HepG2 (cell line): ENCODE data around the gene CEP250. TPM values are rescaled to one million over a fixed set of nuclear protein-coding genes. Genes with fewer than 3 reads are reported as not detected.

ENCODE experiments used
- CEBPZ ChIP-seq: IDR thresholded peaks from 2 replicates; pipeline ENCODE4 v1.6.1; 2012; ENCODE audit warnings: low read length, improper control_type of control experiment
- HNRNPUL1 ChIP-seq: fragments of 200-400 bp; formaldehyde crosslinking; IDR thresholded peaks from 2 replicates; pipeline ENCODE4 v1.6.1; 2017; ENCODE audit warnings: low read depth, mild to moderate bottlenecking, low read length, moderate library complexity
- JUND ChIP-seq: sonication (generic); formaldehyde crosslinking; IDR thresholded peaks from 2 replicates; pipeline ENCODE4 v1.8.0; 2022; ENCODE audit warnings: mild to moderate bottlenecking, missing genetic modification reagents
- MTA3 ChIP-seq: sonication (generic); formaldehyde crosslinking; IDR thresholded peaks from 2 replicates; pipeline ENCODE4 v1.4.0; 2020; ENCODE audit warnings: missing genetic modification reagents
- NFAT5 ChIP-seq: sonication (generic); formaldehyde crosslinking; IDR thresholded peaks from 2 replicates; pipeline ENCODE4 v1.4.0; 2020; ENCODE audit warnings: missing genetic modification reagents
- NFATC3 ChIP-seq: sonication (generic); formaldehyde crosslinking; IDR thresholded peaks from 2 replicates; pipeline ENCODE4 v1.5.1; 2020; ENCODE audit warnings: mild to moderate bottlenecking, missing genetic modification reagents
- ZBTB21 ChIP-seq: sonication (generic); formaldehyde crosslinking; IDR thresholded peaks from 2 replicates; pipeline ENCODE4 v1.4.0; 2020; ENCODE audit warnings: missing genetic modification reagents
- ZFAT ChIP-seq: sonication (generic); formaldehyde crosslinking; conservative IDR thresholded peaks from 2 replicates; pipeline ENCODE4 v1.8.1; 2023; ENCODE audit warnings: missing genetic modification reagents, inconsistent platforms
- ZNF326 ChIP-seq: sonication (generic); formaldehyde crosslinking; IDR thresholded peaks from 2 replicates; pipeline ENCODE4 v1.4.0; 2020; ENCODE audit warnings: missing genetic modification reagents, borderline replicate concordance
- ZNF629 ChIP-seq: sonication (generic); formaldehyde crosslinking; conservative IDR thresholded peaks from 2 replicates; pipeline ENCODE4 v1.5.0; 2020; ENCODE audit warnings: missing genetic modification reagents
- ZNF766 ChIP-seq: sonication (generic); formaldehyde crosslinking; IDR thresholded peaks from 2 replicates; pipeline ENCODE4 v1.5.0; 2020; ENCODE audit warnings: missing genetic modification reagents, borderline replicate concordance
- ZNF777 ChIP-seq: sonication (generic); formaldehyde crosslinking; IDR thresholded peaks from 2 replicates; pipeline ENCODE4 v1.4.0; 2020; ENCODE audit warnings: missing genetic modification reagents
- polyA plus RNA-seq, 8 experiments: library from polyadenylated mRNA; depleted of rRNA in 3 of 8; stranded (reverse) in 7 of 8; unstranded in 1 of 8; fragments of >200 nt; fragmentation: Illumina TruSeq in 4 of 8; extraction: Trizol in 4 of 8; gene quantifications; 2 replicates each; pipeline versions ENCODE4 v1.2.1 to v1.2.3, GENCODE V29; 2011 to 2016; ENCODE audit warnings: low read depth in 4 of 8, missing spikeins in 1 of 8, mixed read lengths in 1 of 8; ENCODE audit not compliant: insufficient read depth in 1 of 8
- total RNA-seq, 5 experiments: library from RNA; depleted of rRNA; stranded (reverse); fragments of >200 nt; fragmentation: Illumina TruSeq; extraction: Trizol; gene quantifications; 2 replicates each; pipeline ENCODE4 v1.2.3, GENCODE V29; 2016; ENCODE audit warnings: low read depth in 1 of 5
- TF ChIP-seq, protein P1 (sequence below): sonication (generic); formaldehyde crosslinking; IDR thresholded peaks from 2 replicates; pipeline ENCODE4 v1.4.0; 2020; ENCODE audit warnings: missing genetic modification reagents
- TF ChIP-seq, protein P2 (sequence below): sonication (generic); formaldehyde crosslinking; IDR thresholded peaks from 2 replicates; pipeline ENCODE4 v1.4.0; 2020; ENCODE audit warnings: low read depth, mild to moderate bottlenecking, missing genetic modification reagents
- TF ChIP-seq, protein P3 (sequence below): sonication (generic); formaldehyde crosslinking; IDR thresholded peaks from 2 replicates; pipeline ENCODE4 v1.5.1; 2020; ENCODE audit warnings: mild to moderate bottlenecking, missing genetic modification reagents, borderline replicate concordance

CEP250 gene
- total and polyA plus RNA-seq, 2 of the 13 experiments (the other 11 are each of a cell fraction or from before 2014, with no cell fraction given) = 28.8 to 55.3 TPM

- TF ChIP-seq CEBPZ = no peak
- TF ChIP-seq, protein P1, sequence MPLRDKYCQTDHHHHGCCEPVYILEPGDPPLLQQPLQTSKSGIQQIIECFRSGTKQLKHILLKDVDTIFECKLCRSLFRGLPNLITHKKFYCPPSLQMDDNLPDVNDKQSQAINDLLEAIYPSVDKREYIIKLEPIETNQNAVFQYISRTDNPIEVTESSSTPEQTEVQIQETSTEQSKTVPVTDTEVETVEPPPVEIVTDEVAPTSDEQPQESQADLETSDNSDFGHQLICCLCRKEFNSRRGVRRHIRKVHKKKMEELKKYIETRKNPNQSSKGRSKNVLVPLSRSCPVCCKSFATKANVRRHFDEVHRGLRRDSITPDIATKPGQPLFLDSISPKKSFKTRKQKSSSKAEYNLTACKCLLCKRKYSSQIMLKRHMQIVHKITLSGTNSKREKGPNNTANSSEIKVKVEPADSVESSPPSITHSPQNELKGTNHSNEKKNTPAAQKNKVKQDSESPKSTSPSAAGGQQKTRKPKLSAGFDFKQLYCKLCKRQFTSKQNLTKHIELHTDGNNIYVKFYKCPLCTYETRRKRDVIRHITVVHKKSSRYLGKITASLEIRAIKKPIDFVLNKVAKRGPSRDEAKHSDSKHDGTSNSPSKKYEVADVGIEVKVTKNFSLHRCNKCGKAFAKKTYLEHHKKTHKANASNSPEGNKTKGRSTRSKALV = no peak
- TF ChIP-seq ZNF629 (CRISPR knock-in tag) = no peak
- no peak for TF ChIP-seq NFATC3 (CRISPR knock-in tag)
- no peak for TF ChIP-seq MTA3 (CRISPR knock-in tag)
- no peak for TF ChIP-seq JUND (CRISPR knock-in tag)
- no peak for TF ChIP-seq ZNF326 (CRISPR knock-in tag)
- no peak for TF ChIP-seq NFAT5 (CRISPR knock-in tag)
- TF ChIP-seq ZFAT = no peak
- TF ChIP-seq, protein P2, sequence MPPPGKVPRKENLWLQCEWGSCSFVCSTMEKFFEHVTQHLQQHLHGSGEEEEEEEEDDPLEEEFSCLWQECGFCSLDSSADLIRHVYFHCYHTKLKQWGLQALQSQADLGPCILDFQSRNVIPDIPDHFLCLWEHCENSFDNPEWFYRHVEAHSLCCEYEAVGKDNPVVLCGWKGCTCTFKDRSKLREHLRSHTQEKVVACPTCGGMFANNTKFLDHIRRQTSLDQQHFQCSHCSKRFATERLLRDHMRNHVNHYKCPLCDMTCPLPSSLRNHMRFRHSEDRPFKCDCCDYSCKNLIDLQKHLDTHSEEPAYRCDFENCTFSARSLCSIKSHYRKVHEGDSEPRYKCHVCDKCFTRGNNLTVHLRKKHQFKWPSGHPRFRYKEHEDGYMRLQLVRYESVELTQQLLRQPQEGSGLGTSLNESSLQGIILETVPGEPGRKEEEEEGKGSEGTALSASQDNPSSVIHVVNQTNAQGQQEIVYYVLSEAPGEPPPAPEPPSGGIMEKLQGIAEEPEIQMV (CRISPR knock-in tag) = no peak
- TF ChIP-seq, protein P3, sequence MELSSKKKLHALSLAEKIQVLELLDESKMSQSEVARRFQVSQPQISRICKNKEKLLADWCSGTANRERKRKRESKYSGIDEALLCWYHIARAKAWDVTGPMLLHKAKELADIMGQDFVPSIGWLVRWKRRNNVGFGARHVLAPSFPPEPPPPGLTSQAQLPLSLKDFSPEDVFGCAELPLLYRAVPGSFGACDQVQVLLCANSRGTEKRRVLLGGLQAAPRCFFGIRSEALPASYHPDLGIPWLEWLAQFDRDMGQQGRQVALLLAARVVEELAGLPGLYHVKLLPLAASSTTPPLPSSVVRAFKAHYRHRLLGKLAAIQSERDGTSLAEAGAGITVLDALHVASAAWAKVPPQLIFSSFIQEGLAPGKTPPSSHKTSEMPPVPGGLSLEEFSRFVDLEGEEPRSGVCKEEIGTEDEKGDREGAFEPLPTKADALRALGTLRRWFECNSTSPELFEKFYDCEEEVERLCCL (CRISPR knock-in tag) = no peak
- no peak for TF ChIP-seq ZNF766 (CRISPR knock-in tag)
- no peak for TF ChIP-seq ZBTB21 (CRISPR knock-in tag)
- no peak for TF ChIP-seq ZNF777
- TF ChIP-seq HNRNPUL1 = no peak
Observed at GRCh38 chr20:35431621-35432429, 23.6 kb upstream of the CEP250 start (continued).
